Superior temporal gyrus (tissue), 1 donor: ENCODE data around the gene DHRS7B.
"Not testable (repeated sequence)": the region's sequence is repeated elsewhere in the genome, so short reads cannot be mapped to it uniquely, and the experiment has no call there.

Experiments
- DNase-seq: peaks from one replicate; pipeline ENCODE4 v3.0.0-alpha.2; 2016; ENCODE audit errors: extremely low spot score

The DHRS7B gene

GRCh38 chr17:21209511-21210175 lies 82.9 kb downstream of the DHRS7B start:
- DNase-seq = no peak

DNA sequence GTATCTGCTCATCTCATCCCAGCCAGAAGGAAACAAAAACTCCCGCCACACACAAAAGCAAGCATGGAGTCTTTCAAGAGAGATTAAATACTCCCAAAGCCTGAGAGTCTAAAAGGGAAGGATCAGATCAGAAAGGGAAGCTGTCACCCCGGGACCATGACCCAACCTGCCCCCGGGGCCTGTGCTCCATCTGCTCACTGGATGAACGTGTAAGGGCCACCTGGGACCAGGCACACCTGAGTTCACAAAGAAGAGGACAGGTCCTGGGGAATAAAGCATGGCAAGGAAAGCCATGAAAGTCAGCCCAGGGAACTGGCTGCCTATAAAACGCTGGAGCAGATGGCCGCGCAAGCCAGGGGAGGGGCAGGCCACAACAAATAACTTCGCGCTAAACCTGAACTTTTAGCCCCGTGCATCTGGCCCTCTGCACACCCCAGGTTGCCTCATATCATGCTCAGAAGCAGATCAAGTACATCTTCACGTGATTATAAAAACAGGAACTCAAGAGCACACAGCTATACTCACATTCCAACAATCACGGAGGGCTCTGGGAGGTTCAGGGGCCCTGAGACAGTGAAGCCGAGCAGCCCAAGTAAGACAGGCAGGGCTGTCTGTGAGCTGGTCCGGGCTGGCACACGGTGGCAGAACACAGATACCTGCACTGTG lies 83.8 kb downstream of the DHRS7B start:
- no peak for DNase-seq

GRCh38 chr17:21211825-21212479 lies 85.2 kb downstream of the DHRS7B start:
- no peak for DNase-seq

- no peak for DNase-seq
Observed at GRCh38 chr17:21212826-21213637, 86.3 kb downstream of the DHRS7B start.

GRCh38 chr17:21213638-21214014 lies 86.9 kb downstream of the DHRS7B start:
- no peak for DNase-seq

DNA sequence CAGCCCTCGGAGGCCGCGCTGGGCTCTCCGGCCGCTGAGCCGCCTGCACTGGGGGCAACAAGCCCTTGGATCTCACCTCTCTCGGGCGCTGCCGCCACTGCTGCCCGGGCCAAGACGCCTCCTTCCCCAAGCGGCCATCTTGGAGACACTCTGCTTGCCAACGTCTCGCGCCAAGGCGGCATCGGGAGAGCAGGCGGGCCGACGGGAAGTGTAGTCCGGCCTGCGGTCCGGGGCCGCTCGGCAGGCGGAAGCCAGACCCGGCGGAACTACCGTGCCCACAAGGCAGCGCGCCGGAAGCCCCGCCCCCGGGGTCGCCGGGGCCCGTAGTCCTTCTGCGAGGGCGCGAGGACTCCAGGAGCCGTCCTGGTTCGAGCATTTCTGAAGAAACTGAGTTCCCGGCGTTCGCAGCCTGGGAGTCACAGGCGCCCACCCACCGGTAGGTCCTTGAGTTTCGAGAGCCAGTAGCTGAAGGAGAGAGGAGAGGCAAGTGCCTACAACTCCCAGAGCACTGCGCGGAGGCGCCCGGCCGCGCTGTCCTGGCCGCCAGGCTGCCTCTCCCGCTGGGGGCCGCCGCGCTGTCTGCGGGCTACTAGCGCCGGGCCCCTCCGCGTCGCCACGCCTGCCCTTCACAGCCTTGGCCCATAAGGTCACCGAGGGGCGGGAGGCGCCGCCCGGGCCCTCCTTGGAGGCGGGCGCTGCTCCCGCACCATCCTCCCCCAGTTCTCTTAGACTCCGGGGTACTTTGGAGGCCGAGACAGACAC lies 87.4 kb downstream of the DHRS7B start, which contains the start of gene TMEM11:
TMEM11 (minus strand) TSS at position 147 of the 762 bp plus-strand sequence; CDS start at position 138, 9 bp downstream.
- peak; percentile 93 for DNase-seq

- no peak for DNase-seq
Observed at GRCh38 chr17:21214777-21215541, 88.2 kb downstream of the DHRS7B start.

DNA sequence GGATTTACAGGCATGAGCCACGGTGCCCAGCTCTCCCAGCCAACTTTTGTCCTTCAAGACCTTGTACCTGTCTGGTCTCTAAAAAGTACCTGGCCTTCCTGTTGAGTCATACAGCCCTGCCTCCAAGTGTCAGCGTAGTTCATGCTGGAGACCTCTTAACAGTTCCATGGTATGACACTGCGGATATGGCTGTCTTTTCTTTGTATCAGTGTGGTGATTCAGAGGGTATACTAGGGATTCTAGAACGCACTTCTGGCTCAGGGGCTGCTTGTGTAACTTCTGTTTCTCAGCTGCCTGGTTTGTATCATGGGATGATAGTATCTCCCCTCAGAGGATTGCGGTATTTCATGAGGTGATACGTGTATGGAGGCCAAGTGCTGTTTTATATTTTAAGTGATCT lies 89.2 kb downstream of the DHRS7B start:
- no peak for DNase-seq

- no peak for DNase-seq
Observed at GRCh38 chr17:21217346-21217745, 90.6 kb downstream of the DHRS7B start.

DNA sequence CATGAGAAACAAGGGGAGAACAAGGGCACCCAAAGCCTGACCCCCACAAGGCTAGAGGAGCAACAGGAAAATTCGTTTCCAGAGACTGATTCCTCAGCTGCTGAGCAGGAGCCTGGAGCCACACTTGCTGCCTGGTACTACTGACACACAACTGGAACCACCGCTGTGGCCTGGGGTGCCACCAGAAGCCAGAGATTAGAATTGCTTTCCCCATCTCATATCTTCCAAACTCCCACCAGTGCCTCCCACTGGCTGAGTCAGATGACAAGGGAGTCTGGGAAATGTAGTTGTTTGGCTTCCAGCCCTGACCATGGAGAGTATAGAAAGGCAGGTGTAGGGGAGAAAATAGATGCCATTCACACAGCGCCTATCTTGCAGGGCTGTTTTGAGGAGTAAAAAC lies 91.3 kb downstream of the DHRS7B start:
- peak; percentile 11 for DNase-seq

GRCh38 chr17:21218831-21219380 lies 92.1 kb downstream of the DHRS7B start:
- DNase-seq = no peak

- DNase-seq = no peak
Observed at GRCh38 chr17:21223086-21223485, 96.3 kb downstream of the DHRS7B start.

GRCh38 chr17:21227277-21227676 lies 100.5 kb downstream of the DHRS7B start:
- DNase-seq = not testable (repeated sequence)

DNA sequence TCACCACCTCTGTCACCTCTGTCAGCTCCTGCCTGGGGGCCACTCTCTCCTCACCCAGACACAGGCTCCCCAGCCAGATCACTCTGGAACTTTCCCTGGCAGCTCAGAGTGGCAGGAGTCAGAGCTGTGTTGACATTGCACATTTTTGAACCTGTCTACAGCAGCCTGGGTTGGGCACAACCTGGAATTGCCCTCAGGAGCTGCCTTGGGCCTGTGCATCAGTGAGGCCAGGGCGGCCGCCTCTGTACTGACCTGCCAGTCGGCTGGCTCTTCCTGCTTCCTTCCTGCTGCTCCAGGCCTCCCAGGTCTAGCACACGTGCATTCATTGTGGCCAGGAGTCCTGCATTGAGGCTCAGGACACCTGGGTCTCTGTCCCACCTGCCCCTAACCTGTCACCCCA lies 101.3 kb downstream of the DHRS7B start:
- no peak for DNase-seq

- no peak for DNase-seq
Observed at GRCh38 chr17:21228845-21229244, 102.1 kb downstream of the DHRS7B start.

- DNase-seq = no peak
Observed at GRCh38 chr17:21231533-21231932, 104.8 kb downstream of the DHRS7B start.

GRCh38 chr17:21232033-21232749 lies 105.4 kb downstream of the DHRS7B start:
- no peak for DNase-seq

DNA sequence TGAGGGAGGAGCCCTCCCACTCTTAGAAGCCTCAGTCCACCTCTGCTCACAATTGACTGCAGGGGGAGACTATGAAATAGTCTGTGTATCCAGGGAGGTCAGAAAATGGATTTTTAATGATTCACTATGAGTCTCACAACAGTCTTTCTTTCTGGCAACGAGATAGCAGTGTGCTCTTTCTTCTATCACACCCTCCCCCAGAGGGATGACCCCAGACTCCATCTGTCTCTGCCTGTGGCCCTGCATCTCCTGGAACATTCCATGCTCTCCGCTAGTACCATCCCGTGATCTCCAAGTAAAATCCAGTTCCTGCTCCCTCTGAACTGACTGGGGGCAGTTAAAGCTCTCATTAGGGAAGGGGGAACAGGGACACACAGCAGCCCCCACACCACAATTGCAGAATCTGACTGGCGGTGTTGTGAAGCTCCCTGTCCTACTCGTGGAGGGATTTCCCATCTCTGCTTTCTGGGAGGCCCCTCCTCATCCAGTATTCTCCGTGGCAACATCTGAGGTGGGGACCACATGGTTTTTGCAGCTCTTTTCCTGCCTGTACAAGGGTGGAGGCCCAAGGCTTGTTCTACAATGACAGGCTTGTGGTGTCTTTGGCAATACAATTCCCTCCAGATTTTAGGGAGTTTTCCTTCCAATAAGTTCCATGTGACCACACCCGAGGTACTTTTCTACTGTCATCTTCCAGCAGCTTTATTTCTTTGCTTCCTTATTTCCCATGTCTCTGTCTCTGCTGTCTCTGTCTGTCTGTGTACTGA lies 107.0 kb downstream of the DHRS7B start:
- DNase-seq = no peak

GRCh38 chr17:21235921-21236320 lies 109.2 kb downstream of the DHRS7B start:
- DNase-seq = no peak
